CD1c-positive myeloid dendritic cell (primary cell): ENCODE results near the gene EPHB3.
"Not testable (repeated sequence)": the region's sequence is repeated elsewhere in the genome, so short reads cannot be mapped to it uniquely, and the experiment has no call there.

Source experiments
- DNase-seq: peaks from one replicate; pipeline ENCODE4 v3.0.0-alpha.2; 2016; ENCODE audit errors: extremely low spot score

Gene EPHB3

DNA sequence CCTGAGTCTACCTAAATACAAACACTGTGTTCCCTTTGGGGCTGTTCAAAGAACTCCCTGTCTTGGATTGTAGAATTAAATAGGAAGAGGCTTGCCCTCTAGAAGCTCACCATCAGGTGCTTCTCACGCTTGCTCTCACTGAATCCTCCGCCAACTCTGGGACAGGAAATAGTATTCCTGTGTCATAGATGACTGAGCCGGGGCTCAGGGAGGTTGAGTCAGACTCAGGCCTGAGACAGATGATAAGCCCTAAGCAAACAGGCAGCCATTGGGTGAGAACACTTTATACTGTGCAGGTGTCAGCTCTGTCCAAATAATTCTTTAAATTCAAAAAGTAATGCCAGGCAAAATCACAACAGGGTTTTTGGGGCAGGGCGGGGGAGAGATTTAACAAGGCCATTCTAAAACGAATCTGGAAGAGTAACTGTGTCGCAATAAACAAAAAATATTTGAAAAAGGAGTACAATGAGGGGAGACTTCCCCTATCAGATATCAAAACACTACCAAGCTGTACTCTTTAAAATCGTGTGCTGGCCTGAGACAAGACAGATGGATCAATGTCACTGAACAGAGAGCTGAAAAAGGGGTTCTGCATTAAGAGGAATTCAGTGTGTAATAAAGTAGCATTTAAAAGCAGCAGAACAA lies 59.0 kb downstream of the EPHB3 start:
- no peak for DNase-seq

GRCh38 chr3:184622156-184622555 lies 60.6 kb downstream of the EPHB3 start:
- not testable (repeated sequence) for DNase-seq

GRCh38 chr3:184626923-184627322 lies 65.3 kb downstream of the EPHB3 start:
- no peak for DNase-seq

- no peak for DNase-seq
Measured at GRCh38 chr3:184629555-184630160, 68.1 kb downstream of the EPHB3 start.

DNA sequence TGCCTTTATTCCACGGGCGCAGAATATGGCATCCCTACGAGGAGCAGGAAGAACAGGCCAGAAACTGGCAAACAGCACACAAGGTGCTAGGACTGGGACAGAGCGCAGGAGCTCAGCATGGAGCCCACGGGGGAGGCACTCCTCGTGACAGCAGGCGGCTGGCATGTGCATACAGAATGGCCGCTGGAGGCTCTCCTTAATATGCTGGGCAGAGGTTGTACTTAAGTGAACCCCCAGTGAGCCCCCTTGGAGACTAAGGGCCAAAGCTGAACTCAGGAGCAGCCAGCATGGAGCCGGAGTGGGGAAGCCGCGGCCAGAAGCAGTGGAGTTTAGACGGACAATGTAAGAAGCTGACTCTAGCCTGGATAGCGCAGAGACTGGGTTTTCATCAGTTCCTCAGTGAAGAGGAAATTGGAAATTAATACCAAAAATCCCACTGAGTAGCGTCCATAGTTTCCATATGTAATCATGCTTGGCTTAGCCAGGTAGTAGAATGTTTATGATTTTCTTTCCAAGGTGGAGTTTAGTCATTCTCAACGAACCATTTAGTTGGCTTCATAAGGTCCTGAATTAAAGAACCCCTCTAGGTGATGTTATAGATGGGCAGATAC lies 69.4 kb downstream of the EPHB3 start:
- no peak for DNase-seq

DNA sequence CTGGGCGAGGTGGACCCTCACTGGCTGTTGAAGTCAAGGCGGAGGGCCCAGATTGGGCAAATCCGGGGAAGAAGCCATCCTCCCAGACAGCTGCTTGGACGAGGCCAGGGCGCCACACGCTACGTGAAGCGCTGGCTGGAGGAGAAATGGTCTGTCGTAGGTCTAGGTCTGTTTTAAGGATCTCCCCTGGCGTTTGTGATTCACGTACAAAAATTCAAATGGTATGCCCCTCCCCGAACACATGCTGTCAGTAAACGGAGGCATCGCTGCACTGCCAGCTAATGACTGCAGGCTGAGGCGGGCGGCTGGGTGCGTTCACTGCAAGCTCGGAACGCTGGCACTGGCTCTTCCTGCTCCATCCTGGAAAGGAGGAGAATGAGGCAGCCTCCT lies 69.9 kb downstream of the EPHB3 start:
- DNase-seq: no peak
